ENCODE measurements around the gene EIF3F.

The EIF3F gene, protein sequence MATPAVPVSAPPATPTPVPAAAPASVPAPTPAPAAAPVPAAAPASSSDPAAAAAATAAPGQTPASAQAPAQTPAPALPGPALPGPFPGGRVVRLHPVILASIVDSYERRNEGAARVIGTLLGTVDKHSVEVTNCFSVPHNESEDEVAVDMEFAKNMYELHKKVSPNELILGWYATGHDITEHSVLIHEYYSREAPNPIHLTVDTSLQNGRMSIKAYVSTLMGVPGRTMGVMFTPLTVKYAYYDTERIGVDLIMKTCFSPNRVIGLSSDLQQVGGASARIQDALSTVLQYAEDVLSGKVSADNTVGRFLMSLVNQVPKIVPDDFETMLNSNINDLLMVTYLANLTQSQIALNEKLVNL

GRCh38 chr11:7986768-7987559 is at the start of gene EIF3F:
Gene EIF3F, plus strand, starts transcription at chr11:7987337. Its CDS starts 16 bp downstream, at chr11:7987353.
- peak; percentile 68 to 76 for DNase-seq (ENCODE audit: low read depth in 1 of 2, low spot score in 1 of 2)

DNA sequence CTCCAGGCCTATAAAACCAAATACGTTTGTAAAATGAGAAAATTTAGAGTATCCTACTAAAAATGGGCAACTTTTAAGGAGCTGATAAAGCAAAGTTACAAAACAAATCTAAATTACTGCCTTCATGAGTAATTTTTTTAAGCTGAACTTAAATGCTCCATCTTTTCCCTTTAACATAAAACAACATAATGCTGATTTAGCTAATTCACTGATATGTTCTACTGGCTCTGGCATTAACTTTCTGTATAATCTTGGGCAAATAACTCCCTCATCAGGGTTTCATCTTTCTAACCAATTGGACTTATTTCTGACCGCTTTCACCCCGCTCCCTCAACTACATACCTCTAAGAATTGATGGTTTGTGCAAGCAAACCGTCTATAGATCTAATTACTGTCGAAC is 46.0 kb upstream of the EIF3F start:
- DNase-seq (ENCODE audit: low read depth in 1 of 2, low spot score in 1 of 2) = no peak

GRCh38 chr11:7941608-7942007 is 45.5 kb upstream of the EIF3F start, which contains the start of gene OR10A3:
Gene OR10A3, minus strand, starts transcription at chr11:7941708. Its CDS starts 2,188 bp downstream, at chr11:7939520.
- DNase-seq (ENCODE audit: low read depth in 1 of 2, low spot score in 1 of 2) = no peak

DNA sequence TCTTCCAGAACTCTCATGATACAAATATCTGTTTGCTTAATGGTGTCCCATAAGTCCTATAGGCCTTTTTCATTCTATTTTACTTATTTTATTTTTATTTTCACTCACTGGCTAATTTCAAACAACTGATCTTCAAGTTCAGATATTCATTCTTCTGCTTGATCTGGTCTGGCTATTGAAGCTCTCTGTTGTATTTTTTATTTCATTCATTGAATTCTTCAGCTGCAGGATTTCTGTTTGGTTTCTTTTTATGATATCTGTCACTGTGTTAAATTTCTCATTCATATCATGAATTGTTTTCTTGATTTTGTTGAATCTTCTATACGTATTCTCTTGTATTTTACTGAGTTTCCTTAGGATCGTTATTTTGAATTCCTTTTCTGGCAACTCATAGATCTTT is 43.0 kb upstream of the EIF3F start:
- DNase-seq (ENCODE audit: low read depth in 1 of 2, low spot score in 1 of 2) = no peak

- DNase-seq (ENCODE audit: low read depth in 1 of 2, low spot score in 1 of 2) = no peak
Observed at GRCh38 chr11:7949934-7950333, 37.2 kb upstream of the EIF3F start.

GRCh38 chr11:7955191-7955590 is 31.9 kb upstream of the EIF3F start:
- DNase-seq (ENCODE audit: low read depth in 1 of 2, low spot score in 1 of 2) = no peak

DNA sequence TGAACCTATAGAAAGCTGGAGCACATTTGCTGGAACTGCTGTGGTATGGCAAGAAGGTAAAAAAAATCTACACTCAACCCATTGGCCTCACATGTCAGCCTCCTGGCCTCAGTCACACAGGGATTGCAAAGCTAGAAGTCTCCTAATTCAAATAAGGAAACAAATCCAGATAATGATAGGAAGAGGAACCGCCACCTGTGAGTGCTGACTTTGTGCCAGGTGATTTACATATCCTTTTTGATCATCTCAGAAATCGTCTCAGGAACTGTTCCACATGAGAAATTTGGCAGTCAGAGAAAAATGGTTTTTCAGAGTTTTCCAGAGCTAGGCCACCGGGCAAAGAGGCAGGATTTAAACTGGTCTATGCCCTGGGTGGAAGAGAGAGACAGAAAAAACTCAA is 22.9 kb upstream of the EIF3F start:
- no peak for DNase-seq (ENCODE audit: low read depth in 1 of 2, low spot score in 1 of 2)

GRCh38 chr11:7964873-7965272 is 22.3 kb upstream of the EIF3F start:
- no peak for DNase-seq (ENCODE audit: low read depth in 1 of 2, low spot score in 1 of 2)

DNA sequence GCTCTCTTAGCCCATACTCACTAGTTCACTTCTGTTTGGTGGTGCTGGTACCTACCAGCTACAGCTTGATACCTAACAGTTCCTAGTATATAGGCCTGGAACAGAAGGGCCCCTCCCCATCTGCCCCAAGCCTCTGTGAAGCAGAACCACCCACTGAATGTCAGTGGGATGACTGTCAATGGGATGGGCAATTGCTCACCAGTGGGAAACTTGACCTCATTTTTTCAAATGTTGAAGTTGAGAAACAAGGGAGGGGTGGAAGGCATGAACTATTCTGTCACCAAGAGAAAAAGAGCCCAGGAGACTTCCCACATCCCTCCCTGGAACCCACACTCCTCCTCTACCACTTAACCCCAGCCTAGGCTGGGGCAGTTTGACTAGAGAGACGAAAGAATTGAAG is 21.8 kb upstream of the EIF3F start, which contains the start of gene NLRP10:
Gene NLRP10, minus strand, starts transcription at position 62 of the 400 bp plus-strand sequence. CDS start 1,952 bp downstream, outside the sequence.
- DNase-seq (ENCODE audit: low read depth in 1 of 2, low spot score in 1 of 2) = no peak

GRCh38 chr11:7967097-7967496 is 20.0 kb upstream of the EIF3F start:
- DNase-seq (ENCODE audit: low read depth in 1 of 2, low spot score in 1 of 2) = no peak

DNA sequence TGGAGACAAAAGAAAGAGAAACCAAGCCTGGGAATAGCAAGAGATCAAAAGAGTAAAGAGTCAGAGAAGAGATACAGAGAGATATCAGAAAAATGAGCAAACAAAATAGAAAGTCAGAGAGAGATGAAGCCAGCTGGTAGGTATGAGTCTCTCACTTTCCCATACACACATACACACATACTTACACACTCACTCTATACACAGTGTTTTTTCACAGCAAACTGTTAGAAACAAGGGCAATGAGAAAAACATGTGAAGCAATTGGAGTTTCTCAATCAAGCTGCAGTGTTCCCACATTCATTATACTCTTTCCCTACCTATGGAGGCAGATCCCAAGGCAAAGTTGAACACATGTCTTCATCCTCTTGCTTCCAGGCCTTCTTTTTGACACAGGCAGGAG is 19.3 kb upstream of the EIF3F start:
- no peak for DNase-seq (ENCODE audit: low read depth in 1 of 2, low spot score in 1 of 2)

DNA sequence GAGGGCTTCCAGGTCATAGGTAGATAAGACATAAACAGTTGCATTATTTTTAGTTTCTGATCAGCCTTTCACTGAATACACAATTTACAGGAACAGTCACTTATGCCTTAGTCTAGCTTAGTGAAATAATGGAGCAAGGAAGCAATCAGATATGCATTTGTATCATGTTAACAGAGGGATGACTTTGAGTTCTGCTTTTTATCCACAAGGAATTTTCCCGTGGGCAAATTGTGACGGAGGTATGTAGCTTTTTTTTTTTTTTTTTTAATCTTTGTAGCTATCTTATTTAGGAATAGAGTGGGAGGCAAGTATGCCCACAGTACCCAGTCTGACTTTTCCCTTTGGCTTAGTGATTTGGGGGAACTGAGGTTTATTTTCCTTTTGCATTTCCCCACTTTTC is 18.5 kb upstream of the EIF3F start:
- no peak for DNase-seq (ENCODE audit: low read depth in 1 of 2, low spot score in 1 of 2)

- no peak for DNase-seq (ENCODE audit: low read depth in 1 of 2, low spot score in 1 of 2)
Observed at GRCh38 chr11:7969756-7970646, 17.1 kb upstream of the EIF3F start.

- no peak for DNase-seq (ENCODE audit: low read depth in 1 of 2, low spot score in 1 of 2)
Observed at GRCh38 chr11:7971846-7972245, 15.3 kb upstream of the EIF3F start.

- DNase-seq (ENCODE audit: low read depth in 1 of 2, low spot score in 1 of 2) = no peak
Observed at GRCh38 chr11:7973011-7973410, 14.1 kb upstream of the EIF3F start.

GRCh38 chr11:7974668-7975067 is 12.5 kb upstream of the EIF3F start:
- DNase-seq (ENCODE audit: low read depth in 1 of 2, low spot score in 1 of 2) = no peak

DNA sequence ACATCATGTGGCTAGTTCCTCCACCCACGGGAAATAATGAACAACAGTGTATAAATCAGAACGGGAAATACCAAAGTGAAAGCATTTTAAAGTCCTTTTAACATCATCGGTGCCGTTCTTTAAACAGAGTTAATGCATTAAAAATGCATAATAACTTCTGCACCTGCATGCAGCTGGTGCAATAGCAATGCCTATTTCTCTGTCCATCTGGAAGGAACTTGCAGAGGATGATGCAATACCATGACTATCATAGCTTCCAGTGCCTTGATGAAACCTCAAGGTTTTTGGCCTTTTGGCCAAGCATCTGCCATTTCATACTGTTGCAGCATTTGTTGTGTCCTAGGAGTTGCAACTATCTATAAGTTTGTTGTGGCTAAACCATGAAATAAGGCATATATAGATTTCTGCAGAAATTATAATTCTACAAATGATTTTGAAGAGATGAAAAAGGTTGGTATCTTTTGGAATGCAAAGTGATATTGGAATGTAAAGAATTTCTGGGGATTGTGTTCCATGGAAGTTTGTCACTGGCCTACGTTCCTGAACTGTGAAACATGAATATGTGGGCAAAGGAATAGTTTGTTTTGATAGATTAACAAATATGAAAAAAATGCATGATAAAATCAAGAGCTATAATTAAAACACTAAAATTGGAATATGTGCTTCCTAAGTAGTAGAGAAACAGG is 9.8 kb upstream of the EIF3F start:
- no peak for DNase-seq (ENCODE audit: low read depth in 1 of 2, low spot score in 1 of 2)

DNA sequence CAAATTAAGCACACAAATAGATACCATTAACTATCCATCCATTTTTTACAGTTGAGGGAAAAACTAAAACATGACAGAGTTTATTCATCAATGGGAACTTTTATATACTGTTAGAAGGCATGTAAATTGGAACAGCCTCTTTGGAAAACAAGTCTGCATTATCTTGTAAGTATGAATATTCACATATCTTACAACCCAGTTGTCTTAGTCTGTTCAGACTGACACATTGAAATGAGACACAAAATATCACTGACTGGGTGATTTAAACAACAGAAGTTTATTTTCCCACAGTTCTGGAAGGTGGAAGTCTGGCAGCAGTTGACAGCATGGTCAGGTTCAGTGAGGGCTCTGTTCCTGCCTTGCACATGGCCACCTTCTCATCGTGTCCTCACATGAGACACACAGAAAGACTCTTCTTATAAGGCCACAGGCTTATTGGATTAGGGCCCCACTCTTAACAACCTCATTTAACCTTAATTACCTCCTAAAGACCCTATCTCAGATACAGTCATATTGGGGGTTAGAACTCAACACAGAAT is 5.4 kb upstream of the EIF3F start:
- no peak for DNase-seq (ENCODE audit: low read depth in 1 of 2, low spot score in 1 of 2)

DNA sequence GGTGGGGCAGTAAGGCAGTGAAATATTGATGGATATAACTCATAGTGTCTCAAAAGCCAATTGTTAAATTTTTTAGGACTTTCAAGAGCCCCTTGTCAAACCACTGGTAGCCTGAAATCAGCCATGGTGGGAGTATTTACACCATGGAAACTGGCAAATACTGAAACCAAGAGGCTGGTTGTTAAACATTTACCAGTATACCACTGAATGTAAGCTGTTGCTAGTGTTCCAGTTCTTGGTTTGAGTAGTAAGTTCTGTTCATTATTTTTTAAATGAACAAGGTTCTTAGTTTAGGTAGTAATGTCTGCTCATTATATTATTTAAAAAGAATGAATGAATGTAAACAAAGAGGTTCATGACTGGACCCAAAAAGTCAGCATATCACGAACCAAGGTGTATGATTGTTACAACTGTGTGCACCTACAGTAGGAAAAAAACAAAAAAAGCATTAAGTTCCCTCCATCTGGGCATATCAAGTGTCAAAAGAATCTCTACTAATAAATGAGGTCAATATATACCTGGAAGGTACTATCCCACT is 4.5 kb upstream of the EIF3F start:
- no peak for DNase-seq (ENCODE audit: low read depth in 1 of 2, low spot score in 1 of 2)
